Testis (tissue), 2 donors: ENCODE results near the gene TTYH2.

Experiments
- CTCF ChIP-seq, 3 experiments: fragments of 450-650 bp in 2 of 3; fragments of 200-600 bp in 1 of 3; sonication (generic) in 1 of 3; IDR thresholded peaks; one replicate each; pipeline ENCODE4 v1.5.1; 2016 to 2019; ENCODE audit warnings: antibody characterized with exemption in 3 of 3, mild to moderate bottlenecking in 2 of 3, moderate library complexity in 1 of 3
- POLR2A ChIP-seq: fragments of 450-650 bp; IDR thresholded peaks from one replicate; pipeline ENCODE4 v1.6.1; 2017; ENCODE audit warnings: antibody characterized with exemption, mild to moderate bottlenecking, moderate library complexity

GRCh38 chr17:74271281-74271680 is 57.9 kb downstream of the TTYH2 start:
- no peak for TF ChIP-seq CTCF (IDR thresholded peaks at IDR 0.05)
- TF ChIP-seq POLR2A, result no peak
